GM20431 (cell line): ENCODE results near the gene TBC1D22A.
"Not testable (repeated sequence)": the region's sequence is repeated elsewhere in the genome, so short reads cannot be mapped to it uniquely, and the experiment has no call there.

Experiments
- in situ Hi-C: fragments of 300-500 bp; cut with MseI, MboI; formaldehyde crosslinking; loops from one replicate; pipeline ENCODE4 v1.15.0; 2020; ENCODE audit warnings: low sequenced_read_pairs; ENCODE audit not compliant: unreplicated experiment

TBC1D22A gene

GRCh38 chr22:47044722-47045535, 282.5 kb downstream of the TBC1D22A start:
- in situ Hi-C loops, result no loop called here

- in situ Hi-C loops, result no loop called here
Measured at GRCh38 chr22:47045691-47046410, 283.4 kb downstream of the TBC1D22A start.

- in situ Hi-C loops, result no loop called here
Measured at GRCh38 chr22:47046411-47047065, 284.1 kb downstream of the TBC1D22A start.

- in situ Hi-C loops, result no loop called here
Measured at GRCh38 chr22:47047321-47048122, 285.1 kb downstream of the TBC1D22A start.

GRCh38 chr22:47048123-47049077, 285.9 kb downstream of the TBC1D22A start:
- in situ Hi-C loops, result no loop called here

GRCh38 chr22:47049078-47049624, 286.7 kb downstream of the TBC1D22A start:
- in situ Hi-C loops, result no loop called here

GRCh38 chr22:47049736-47050400, 287.4 kb downstream of the TBC1D22A start:
- in situ Hi-C loops, result not testable (repeated sequence)

- in situ Hi-C loops, result no loop called here
Measured at GRCh38 chr22:47050401-47051051, 288.1 kb downstream of the TBC1D22A start.

GRCh38 chr22:47051441-47052071, 289.1 kb downstream of the TBC1D22A start:
- in situ Hi-C loops, result no loop called here

GRCh38 chr22:47052236-47053012, 290.0 kb downstream of the TBC1D22A start:
- in situ Hi-C loops, result no loop called here

- in situ Hi-C loops, result no loop called here
Measured at GRCh38 chr22:47053013-47053725, 290.7 kb downstream of the TBC1D22A start.

GRCh38 chr22:47053726-47054141, 291.3 kb downstream of the TBC1D22A start:
- in situ Hi-C loops, result no loop called here

GRCh38 chr22:47054231-47055072, 292.0 kb downstream of the TBC1D22A start:
- in situ Hi-C loops, result no loop called here

- in situ Hi-C loops, result no loop called here
Measured at GRCh38 chr22:47055073-47055355, 292.6 kb downstream of the TBC1D22A start.

GRCh38 chr22:47055461-47055860, 293.0 kb downstream of the TBC1D22A start:
- in situ Hi-C loops, result no loop called here
